ENCODE results near the gene DUT.
A peak's percentile ranks its signal among the peaks of the same experiment; 100 is the strongest.

DUT gene

GRCh38 chr15:48331796-48332641 is 790 bp downstream of the DUT start:
- DNase-seq, result peak; percentile 52 to 71

DNA sequence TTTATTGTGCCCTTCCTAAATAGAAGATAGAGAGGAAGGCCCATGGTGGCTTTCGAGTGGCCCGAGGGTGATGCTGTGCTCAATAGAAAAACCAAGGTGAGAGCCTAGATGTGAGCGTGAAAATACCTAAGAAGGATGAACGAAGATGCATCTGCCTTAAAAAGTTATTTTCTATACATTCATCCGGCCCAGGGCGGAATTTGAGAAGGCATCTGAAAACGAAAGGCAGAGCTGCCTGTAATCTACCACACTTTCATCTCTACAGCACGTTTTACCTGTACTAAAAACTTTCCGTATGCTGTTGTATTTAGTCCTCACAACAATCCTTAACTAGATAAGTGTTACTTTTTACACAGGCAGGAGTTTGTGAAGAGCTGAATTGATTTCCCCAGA is 1.4 kb downstream of the DUT start:
- peak in 1 of 2 donors; percentile 5 for DNase-seq

DNA sequence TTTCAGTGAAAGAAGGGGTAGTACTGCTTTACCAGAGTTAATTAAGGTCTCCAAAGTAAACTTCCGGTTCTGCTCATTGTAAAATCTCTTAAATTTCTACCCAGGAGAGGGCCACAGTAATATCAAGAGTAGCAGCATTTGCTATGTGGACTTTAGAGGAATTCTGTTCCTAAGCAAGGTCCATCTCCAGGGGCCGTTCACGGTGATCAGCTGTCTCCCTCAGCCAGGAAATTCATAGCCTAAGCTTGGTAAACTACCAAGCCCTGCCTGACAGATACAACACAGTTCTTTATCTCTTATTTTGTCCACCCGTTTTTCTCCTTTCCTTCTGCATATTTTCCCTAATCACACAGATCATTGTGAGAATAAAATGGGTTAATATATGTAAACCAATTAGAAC is 2.3 kb downstream of the DUT start:
- DNase-seq, result no peak

DNA sequence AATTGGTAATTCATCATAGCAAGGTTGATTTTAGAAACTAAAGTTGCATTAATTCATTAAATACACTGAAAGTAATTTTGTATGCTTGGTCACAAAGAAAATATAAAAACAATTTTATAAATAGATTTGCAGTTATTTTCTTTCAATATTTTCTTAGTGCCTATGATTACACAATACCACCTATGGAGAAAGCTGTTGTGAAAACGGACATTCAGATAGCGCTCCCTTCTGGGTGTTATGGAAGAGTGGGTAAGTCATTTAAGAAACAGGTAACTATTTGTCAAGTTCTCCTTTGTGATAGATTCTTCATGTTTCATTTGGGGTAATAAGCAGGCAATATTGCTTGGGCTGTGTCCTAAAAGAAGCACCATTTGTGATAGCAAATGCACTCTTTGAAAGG is 3.0 kb downstream of the DUT start:
- no peak for DNase-seq

DNA sequence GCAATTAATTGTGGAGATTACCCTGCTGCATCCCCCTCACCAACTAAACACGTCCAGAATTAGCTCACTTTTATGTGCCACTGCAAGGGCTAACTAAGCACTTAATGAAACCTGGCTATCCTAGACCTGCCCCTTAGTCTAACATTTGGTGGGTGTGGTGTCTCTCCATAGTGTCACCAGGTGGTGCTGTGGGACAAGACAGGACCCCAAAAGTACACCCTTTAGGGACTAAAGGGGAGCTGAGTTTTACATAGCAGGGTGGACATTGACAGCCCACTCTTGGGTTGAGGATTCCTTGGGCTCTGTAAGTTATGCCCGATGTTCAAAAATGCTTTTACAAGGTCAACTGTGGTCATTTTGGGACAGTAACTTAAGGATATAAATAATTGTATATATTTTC is 5.7 kb downstream of the DUT start:
- DNase-seq, result peak; percentile 4 to 22

DNA sequence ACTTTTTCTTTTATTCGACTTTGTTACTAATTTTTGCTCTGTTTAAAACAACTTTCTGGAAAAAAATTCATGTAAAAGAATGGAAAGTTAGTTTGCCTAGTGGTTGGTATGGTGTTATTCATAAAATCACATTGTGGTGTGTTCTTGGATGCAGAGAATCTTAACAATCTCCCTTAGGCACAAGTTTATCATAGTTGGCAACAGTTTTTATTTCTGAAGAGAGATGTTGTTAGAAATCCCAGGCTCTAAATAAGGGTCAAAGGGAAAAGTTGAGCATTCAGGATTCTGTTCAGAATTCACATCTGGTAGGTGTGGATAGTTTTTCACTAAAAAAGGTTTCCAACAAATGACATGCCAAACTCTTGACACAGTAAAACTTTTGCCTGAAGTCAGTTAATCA is 6.4 kb downstream of the DUT start:
- no peak for DNase-seq

GRCh38 chr15:48340111-48340510 is 8.9 kb downstream of the DUT start:
- DNase-seq, result no peak

DNA sequence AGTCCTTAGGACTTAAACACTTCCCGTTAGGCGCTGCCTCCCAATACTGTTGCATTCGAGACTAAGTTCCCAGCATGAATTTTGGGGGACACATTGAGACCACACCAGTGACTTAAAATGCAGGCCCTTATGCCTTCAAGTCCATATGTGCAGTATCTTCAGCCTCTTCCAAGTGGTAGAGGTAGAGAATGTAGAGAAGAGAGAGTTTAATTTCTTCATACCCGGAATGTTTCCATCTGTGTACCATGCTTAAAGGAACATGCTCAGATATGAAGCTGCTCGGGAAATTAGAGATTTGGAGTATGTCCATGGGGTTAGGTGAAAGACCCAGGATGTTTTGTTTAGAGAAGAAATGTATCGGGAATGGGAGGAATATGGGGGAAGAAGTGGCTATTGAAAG is 12.6 kb downstream of the DUT start:
- no peak for DNase-seq

GRCh38 chr15:48345516-48345915 is 14.3 kb downstream of the DUT start:
- no peak for DNase-seq

DNA sequence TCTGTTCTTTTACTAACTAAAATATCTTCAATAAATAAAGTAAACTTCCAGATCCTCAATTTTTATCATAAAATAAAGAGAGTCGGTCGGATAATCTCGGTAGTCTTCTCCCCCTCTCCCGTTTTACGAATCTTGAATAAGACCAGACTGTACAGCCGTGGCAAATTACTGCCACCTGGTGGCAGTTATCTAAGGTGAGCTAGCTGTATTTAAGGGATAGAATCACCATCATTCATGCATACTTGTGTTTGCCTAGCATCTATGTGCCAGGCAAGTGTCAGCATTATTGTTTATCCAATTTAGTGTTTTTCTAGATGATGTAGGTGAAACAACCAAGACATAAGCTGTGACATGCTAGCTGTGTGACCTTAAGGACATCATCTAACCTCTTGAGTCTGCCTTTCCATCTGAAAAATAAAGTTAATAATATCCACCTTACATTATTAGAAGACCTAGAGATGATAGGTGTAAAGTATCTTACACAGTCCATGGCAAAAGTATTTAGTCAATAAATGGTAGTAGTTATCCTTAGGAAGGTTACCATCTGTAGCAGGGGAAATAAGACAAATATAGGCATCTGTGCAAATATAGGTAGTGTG is 21.3 kb downstream of the DUT start:
- peak; percentile 38 to 56 for DNase-seq

- no peak for DNase-seq
Measured at GRCh38 chr15:48354694-48355303, 23.6 kb downstream of the DUT start.

- DNase-seq, result no peak
Measured at GRCh38 chr15:48355377-48355776, 24.1 kb downstream of the DUT start.

GRCh38 chr15:48358229-48359152 is 27.3 kb downstream of the DUT start:
- DNase-seq, result no peak

GRCh38 chr15:48360841-48361240 is 29.6 kb downstream of the DUT start:
- DNase-seq, result no peak

GRCh38 chr15:48361685-48362084 is 30.5 kb downstream of the DUT start:
- DNase-seq, result no peak

DNA sequence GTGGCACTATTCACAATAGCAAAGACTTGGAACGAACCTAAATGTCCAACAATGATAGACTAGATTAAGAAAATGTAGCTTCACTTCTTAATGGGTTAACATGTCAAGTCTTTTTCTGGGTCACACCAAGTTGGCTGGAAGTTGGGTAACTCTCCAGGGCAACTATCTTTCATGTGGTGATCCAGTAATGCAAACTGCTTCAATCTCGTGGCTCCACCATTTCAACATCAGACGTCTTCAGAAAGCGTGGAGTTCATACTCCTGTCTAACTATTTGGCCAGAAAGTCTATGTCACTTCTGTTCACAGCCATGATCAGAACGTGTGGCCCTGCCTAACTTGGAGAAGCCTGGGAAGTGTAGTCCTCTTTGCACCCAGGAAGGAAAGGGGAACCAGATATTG is 32.2 kb downstream of the DUT start:
- no peak for DNase-seq

GRCh38 chr15:48365575-48365974 is 34.3 kb downstream of the DUT start:
- no peak for DNase-seq

DNA sequence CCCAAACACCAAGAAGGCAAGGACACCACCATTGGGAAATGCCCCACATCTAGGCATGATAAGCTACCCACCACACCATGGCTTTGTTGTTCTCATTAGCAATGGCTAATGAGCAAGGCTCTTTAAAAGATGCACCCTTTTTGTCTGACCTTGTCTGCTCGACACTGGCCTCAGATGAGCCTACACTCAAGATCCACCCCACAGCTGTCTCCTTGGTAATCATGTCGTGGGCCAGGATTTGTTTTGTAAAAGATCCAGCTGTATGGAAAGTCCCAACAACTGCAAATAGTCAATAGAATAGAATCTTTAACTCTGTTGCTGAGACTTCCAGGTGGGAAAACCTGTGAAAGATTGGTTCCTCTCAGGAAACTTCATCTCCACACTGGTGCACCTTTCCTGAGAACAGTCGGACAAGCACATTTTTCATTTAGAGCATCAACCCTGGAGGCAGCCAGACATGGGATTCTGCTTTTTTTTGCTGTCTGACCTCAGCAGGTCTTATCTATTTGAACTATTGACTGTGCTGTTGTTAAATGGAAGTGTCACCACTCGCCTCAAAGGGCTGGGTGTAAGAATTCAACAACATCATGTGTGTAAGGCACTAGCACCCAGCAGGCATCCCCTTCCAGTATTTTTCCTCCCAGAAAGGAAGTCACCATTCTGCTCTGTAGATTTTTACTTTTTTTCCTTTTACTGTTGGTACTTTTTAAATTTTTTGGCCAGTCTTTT is 35.5 kb downstream of the DUT start:
- DNase-seq, result no peak

GRCh38 chr15:48367483-48367882 is 36.3 kb downstream of the DUT start:
- no peak for DNase-seq

GRCh38 chr15:48370460-48370859 is 39.2 kb downstream of the DUT start:
- DNase-seq, result no peak

GRCh38 chr15:48371550-48371949 is 40.3 kb downstream of the DUT start:
- DNase-seq, result no peak

DNA sequence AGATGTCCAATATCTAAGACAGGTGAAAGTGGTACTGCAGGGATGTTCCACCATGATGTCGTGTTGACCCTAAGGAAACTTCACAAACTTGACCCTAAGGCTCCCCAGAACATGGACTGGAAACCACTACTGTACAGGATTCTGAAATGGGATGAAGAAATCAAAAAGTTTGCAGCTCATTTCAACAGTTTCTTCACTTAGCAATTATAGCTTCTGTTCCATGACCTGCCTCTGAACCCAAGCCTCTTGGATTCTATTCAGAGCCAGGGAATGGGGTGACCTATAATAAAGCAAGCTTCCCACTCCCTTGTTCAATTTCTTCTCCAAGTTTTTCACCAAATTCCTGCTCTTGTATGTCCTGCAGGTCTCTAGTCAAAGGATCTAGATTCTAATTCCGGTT is 40.7 kb downstream of the DUT start:
- DNase-seq, result no peak

Data from CD4-positive, alpha-beta T cell treated with Interleukin-1 beta for 1 hour (primary cell).